Spleen (tissue), 7 donors: ENCODE data around the gene ARMC9.

Experiments
- POLR2A ChIP-seq, 3 donors: fragments of 450-650 bp; IDR thresholded peaks; one replicate each; pipeline ENCODE4 v1.5.1; 2017; ENCODE audit warnings: antibody characterized with exemption in 3 of 3, mild to moderate bottlenecking in 1 of 3
- POLR2AphosphoS5 ChIP-seq, 3 donors: sonication (generic); formaldehyde crosslinking; IDR thresholded peaks; one replicate each; pipeline ENCODE4 v1.5.1; 2017; ENCODE audit warnings: antibody characterized with exemption in 3 of 3
- TF ChIP-seq, protein P1 (sequence below), 11 experiments: fragments of 200-600 bp in 7 of 11; fragments of 450-650 bp in 4 of 11; sonication (generic) in 4 of 11; IDR thresholded peaks in 8 of 11; conservative IDR thresholded peaks in 3 of 11; 1 replicate in 7 of 11; 2 replicates in 4 of 11; pipeline versions ENCODE4 v1.4.0 to v1.8.0; 2016 to 2021; ENCODE audit warnings: antibody characterized with exemption in 11 of 11, inconsistent platforms in 4 of 11, mild to moderate bottlenecking in 1 of 11
- donor health status: DM: no; HTN: no; CAD: no; lungs with moderate emphysema.
- donor health status: DM: no; HTN: no; CAD: no.
- donor health status: DM: no; HTN: no; CAD: no.

DNA sequence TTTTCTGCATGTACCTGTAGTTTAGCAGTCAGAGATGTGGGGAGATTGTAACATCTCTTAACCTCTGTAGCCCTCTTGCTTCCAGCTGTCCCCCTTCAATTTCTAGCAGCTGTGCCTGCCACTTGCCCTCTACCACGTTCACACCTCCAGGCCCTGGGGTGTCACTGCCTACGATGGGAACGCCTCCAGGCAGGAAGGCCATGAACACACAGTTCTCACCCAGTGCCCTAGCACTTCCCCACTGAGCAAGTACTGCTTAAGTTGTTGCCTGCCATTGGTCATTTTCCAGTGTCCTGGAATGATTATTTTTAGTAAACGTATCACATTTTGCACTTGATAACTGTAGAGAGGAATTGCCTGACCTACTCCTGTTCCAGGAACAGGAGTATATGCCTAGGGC lies 120.0 kb downstream of the ARMC9 start:
- TF ChIP-seq POLR2A (IDR thresholded peaks at IDR 0.05) = no peak
- TF ChIP-seq, protein P1, sequence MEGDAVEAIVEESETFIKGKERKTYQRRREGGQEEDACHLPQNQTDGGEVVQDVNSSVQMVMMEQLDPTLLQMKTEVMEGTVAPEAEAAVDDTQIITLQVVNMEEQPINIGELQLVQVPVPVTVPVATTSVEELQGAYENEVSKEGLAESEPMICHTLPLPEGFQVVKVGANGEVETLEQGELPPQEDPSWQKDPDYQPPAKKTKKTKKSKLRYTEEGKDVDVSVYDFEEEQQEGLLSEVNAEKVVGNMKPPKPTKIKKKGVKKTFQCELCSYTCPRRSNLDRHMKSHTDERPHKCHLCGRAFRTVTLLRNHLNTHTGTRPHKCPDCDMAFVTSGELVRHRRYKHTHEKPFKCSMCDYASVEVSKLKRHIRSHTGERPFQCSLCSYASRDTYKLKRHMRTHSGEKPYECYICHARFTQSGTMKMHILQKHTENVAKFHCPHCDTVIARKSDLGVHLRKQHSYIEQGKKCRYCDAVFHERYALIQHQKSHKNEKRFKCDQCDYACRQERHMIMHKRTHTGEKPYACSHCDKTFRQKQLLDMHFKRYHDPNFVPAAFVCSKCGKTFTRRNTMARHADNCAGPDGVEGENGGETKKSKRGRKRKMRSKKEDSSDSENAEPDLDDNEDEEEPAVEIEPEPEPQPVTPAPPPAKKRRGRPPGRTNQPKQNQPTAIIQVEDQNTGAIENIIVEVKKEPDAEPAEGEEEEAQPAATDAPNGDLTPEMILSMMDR (IDR thresholded peaks at IDR 0.05 in 8 of 11, conservative IDR thresholded peaks at IDR 0.05 in 3 of 11) = no peak
- TF ChIP-seq POLR2AphosphoS5 (IDR thresholded peaks at IDR 0.05) = peak in 1 of 3 donors; percentile 49
